NOMO-1 treated with DMSO at 0.1 percent for 48 hours (cell line): ENCODE results near the gene DPEP2.
"Not testable (repeated sequence)": the region's sequence is repeated elsewhere in the genome, so short reads cannot be mapped to it uniquely, and the experiment has no call there.

ENCODE experiments used
- DNase-seq: peaks from one replicate; lab custom pipeline; 2025; ENCODE audit not compliant: unreplicated experiment; lab: John Stamatoyannopoulos, UW

Gene DPEP2

GRCh38 chr16:67939507-67940445, 59.5 kb downstream of the DPEP2 start:
- no peak for DNase-seq

DNA sequence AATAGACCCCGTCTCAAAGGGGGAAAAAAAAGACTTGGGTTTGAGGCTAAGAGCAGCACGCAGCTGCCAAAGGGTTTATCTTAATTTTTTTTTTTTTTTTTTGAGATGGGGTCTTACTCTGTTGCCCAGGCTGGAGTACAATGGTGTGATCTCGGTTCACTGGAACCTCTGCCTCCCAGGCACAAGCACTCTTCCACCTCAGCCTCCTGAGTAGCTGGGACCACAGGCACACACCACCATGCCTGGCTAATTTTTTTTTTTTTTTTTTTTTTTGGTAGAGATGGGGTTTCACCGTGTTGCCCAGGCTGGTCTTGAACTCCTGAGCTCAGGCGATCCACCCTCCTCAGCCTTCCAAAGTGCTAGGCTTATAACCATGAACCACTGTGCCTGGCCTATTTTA, 61.6 kb downstream of the DPEP2 start:
- DNase-seq, result not testable (repeated sequence)
